HG03520 (cell line): ENCODE data around the gene MYH10.

Experiments
- ATAC-seq: cut with Tn5 transposase; IDR thresholded peaks from one replicate; pipeline ENCODE4 v1.9.1; 2021; ENCODE audit warnings: mild to moderate bottlenecking, moderate library complexity; ENCODE audit not compliant: unreplicated experiment

MYH10 gene

GRCh38 chr17:8649157-8650118 is 18.9 kb upstream of the MYH10 start:
- ATAC-seq = no peak

GRCh38 chr17:8647956-8648355 is 17.4 kb upstream of the MYH10 start:
- no peak for ATAC-seq

GRCh38 chr17:8647202-8647601 is 16.7 kb upstream of the MYH10 start:
- ATAC-seq = no peak

GRCh38 chr17:8644507-8644902 is 14.0 kb upstream of the MYH10 start:
- no peak for ATAC-seq

GRCh38 chr17:8643855-8644506 is 13.5 kb upstream of the MYH10 start:
- no peak for ATAC-seq

- no peak for ATAC-seq
Measured at GRCh38 chr17:8639709-8640108, 9.2 kb upstream of the MYH10 start.

GRCh38 chr17:8632061-8632460 is 1.5 kb upstream of the MYH10 start:
- no peak for ATAC-seq

GRCh38 chr17:8631554-8631877 is 991 bp upstream of the MYH10 start:
- ATAC-seq = no peak

- peak; percentile 95 for ATAC-seq
Measured at GRCh38 chr17:8630802-8631553, 453 bp upstream of the MYH10 start.

GRCh38 chr17:8629371-8630226 is 926 bp downstream of the MYH10 start:
- ATAC-seq = no peak

GRCh38 chr17:8628609-8629169 is 1.8 kb downstream of the MYH10 start:
- ATAC-seq = no peak

GRCh38 chr17:8628172-8628571 is 2.4 kb downstream of the MYH10 start:
- ATAC-seq = no peak

GRCh38 chr17:8623591-8623990 is 6.9 kb downstream of the MYH10 start:
- no peak for ATAC-seq

GRCh38 chr17:8622191-8622590 is 8.3 kb downstream of the MYH10 start:
- ATAC-seq = no peak

- no peak for ATAC-seq
Measured at GRCh38 chr17:8621585-8621984, 8.9 kb downstream of the MYH10 start.

GRCh38 chr17:8619294-8619693 is 11.2 kb downstream of the MYH10 start:
- no peak for ATAC-seq

GRCh38 chr17:8618825-8619224 is 11.7 kb downstream of the MYH10 start:
- no peak for ATAC-seq

- no peak for ATAC-seq
Measured at GRCh38 chr17:8614988-8615387, 15.5 kb downstream of the MYH10 start.

GRCh38 chr17:8611619-8612298 is 18.8 kb downstream of the MYH10 start:
- no peak for ATAC-seq

GRCh38 chr17:8611137-8611536 is 19.4 kb downstream of the MYH10 start:
- no peak for ATAC-seq
